Aorta (tissue), 5 donors: ENCODE measurements around the gene PTPRCAP. TPM values are rescaled to one million over a fixed set of nuclear protein-coding genes. Genes with fewer than 3 reads are reported as not detected.

Experiments used
- ATAC-seq: fragments of 200-7000 bp; cut with Tn5 transposase; one replicate; pipeline ENCODE4 v1.9.1; 2022; ENCODE audit warnings: moderate library complexity; ENCODE audit not compliant: low FRiP score
- DNase-seq, 2 donors: peaks; one replicate each; pipeline ENCODE4 v3.0.0-alpha.2; 2020
- H3K27ac ChIP-seq, 2 donors: one replicate each; pipeline ENCODE4 v1.5.1; 2013; ENCODE audit warnings: low read length in 2 of 2, mild to moderate bottlenecking in 2 of 2, moderate library complexity in 2 of 2, control low read depth in 1 of 2, inconsistent platforms in 1 of 2, low read depth in 1 of 2
- H3K27me3 ChIP-seq, 2 donors: one replicate each; pipeline ENCODE4 v1.6.1; 2013; ENCODE audit warnings: control low read depth in 1 of 2, low read length in 1 of 2, mild to moderate bottlenecking in 1 of 2, moderate library complexity in 1 of 2; ENCODE audit not compliant: insufficient read depth in 2 of 2, control insufficient read depth in 1 of 2
- H3K36me3 ChIP-seq, 2 donors: one replicate each; pipeline ENCODE4 v1.6.1; 2013; ENCODE audit warnings: control low read depth in 1 of 2, low read length in 1 of 2, mild to moderate bottlenecking in 1 of 2; ENCODE audit not compliant: insufficient read depth in 2 of 2, control insufficient read depth in 1 of 2
- H3K4me1 ChIP-seq, 2 donors: one replicate each; pipeline ENCODE4 v1.6.1; 2013; ENCODE audit warnings: low read length in 2 of 2, control low read depth in 1 of 2, mild to moderate bottlenecking in 1 of 2, moderate library complexity in 1 of 2; ENCODE audit not compliant: insufficient read depth in 2 of 2, control insufficient read depth in 1 of 2
- H3K4me3 ChIP-seq, 2 donors: one replicate each; pipeline ENCODE4 v1.5.1; 2013; ENCODE audit warnings: low read length in 2 of 2, control low read depth in 1 of 2, mild to moderate bottlenecking in 1 of 2
- H3K9me3 ChIP-seq: one replicate; pipeline ENCODE4 v1.6.1; 2013; ENCODE audit warnings: mild to moderate bottlenecking, low read length; ENCODE audit not compliant: control insufficient read depth
- WGBS, 2 donors: extraction: QIAGEN DNeasy Blood & Tissue Kit; methylation state at CpG; one replicate each; pipeline ENCODE4 v1.1.7; 2013; 5-methylcytosine and 5-hydroxymethylcytosine counted together
- intact Hi-C, 2 donors: fragments of 100-400 bp; cut with DNase I; formaldehyde crosslinking; loops; one replicate each; pipeline versions ENCODE4 v1.14.2 to v1.15.0; 2022
- polyA plus RNA-seq, 2 donors: library from polyadenylated mRNA; stranded (reverse); fragments of 200-250 nt; gene quantifications; one replicate each; pipeline ENCODE4 v1.2.3, GENCODE V29; 2013
- total RNA-seq, 2 donors: library from RNA; stranded (reverse); fragmentation: NEBNext Ultra II Directional; extraction: Animal tissue kit (Norgen Biotek cat#: 25700); gene quantifications; one replicate each; pipeline ENCODE4 v1.2.1, GENCODE V29; 2021
- donor health status: healthy with polysubstance abuse.
- donor health status: Bipolar disorder and iron deficiency.
- donor health status: DM: no; HTN: no; CAD: no.
- donor health status: DM: no; HTN: no; CAD: no.
- donor health status: DM: yes; HTN: yes; CAD: no.

Gene PTPRCAP
- total and polyA plus RNA-seq, 4 donors: 2.0 to 13.8 (median 3.8) TPM

DNA sequence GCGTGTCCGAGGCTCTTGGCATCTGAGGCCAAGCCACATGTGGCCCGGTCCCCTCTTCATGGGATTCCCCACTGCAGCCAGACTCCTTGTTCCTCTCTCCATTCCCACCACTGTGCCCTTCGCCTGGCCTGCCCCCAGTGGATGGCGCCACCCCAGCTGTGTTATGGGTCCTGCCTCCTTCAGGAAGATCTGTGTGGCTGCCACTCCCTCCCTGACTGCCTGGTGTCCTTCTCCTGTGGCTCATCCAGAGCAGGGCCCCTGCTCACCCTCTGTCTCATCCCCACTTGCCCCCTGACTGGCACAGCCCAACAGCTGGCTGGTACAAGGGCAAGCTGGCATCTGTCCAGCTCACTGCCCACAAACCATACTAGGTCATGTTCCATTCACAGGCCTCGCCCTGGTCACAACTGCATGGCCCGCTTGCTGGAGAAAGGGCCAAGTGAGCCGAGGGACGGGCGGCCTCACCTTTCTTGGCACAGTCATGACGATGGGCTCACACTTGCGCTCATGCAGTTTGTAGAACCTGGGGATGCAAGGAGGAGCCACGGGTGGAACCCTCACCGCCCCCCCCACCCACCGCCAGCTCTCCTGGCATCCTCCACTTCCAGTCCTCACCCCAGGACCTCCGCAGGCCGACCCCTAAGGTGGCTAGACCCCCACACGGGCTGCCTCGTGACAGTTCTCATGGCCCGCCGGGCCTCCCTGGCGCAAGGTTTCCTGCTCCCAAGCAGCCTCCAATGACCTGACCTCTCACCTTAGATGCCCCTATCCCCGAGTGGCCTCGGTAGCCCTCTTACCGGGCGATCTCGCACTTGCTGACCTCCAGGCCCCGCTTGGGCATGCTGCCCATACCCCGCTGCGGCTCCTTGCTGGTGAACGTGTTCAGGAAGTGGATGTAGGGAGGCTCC lies 2.1 kb upstream of the PTPRCAP start:
- 70 to 71% methylated on average over 31 of the region's 31 CpGs for WGBS, 2 donors
- Histone ChIP-seq H3K9me3 (no peaks in the 10 kb centered on the region), H3K27me3 (no peaks in the 10 kb centered on the region), H3K4me3 (no peak overlapping the region), H3K4me1 (no peaks in the 10 kb centered on the region), H3K27ac (no peak overlapping the region), H3K36me3 (peaks cover 0 to under 1% of the 10 kb centered on the region in 2 donors)
- intact Hi-C loops: no loop called here
- DNase-seq (peak in 1 of 2 donors; percentile 82), ATAC-seq (no peak)

DNA sequence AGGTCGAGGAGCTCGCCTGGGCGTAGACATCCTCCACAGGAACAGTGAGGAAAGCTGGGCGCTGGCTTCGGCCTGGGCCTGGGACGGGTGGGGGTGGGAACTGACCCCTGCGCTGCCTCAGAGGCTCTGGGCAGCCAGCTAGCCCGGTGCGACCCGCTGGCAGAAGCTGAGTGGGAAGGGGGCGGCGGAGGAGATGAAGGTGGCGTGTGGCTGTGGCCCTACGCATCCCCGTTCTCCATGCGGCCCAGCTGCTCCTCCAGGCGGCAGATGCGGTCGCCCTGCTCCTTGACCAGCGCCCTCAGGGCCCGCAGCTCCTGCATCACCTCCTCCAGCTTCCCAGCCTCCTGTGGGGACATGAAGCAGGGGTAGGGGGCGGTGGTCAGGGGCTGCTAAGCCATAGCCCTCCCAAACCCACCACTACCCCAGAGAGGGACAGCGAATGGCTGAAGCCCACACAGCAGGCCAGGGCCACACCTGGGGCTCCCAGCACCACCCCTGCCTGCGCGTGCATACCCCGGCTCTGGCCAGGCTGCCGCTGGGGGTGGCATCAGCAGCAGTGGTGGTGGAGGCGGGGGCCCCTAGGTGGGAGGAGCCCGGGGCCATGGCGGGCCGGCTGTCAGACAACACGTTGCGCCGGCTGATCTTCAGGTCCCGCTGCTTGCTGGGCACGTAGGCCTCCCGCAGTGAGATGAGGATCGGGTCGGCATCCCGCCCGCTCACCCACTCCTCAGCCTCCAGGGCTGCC lies 848 bp upstream of the PTPRCAP start:
- Histone ChIP-seq H3K27ac (no peak overlapping the region), H3K9me3 (no peaks in the 10 kb centered on the region), H3K27me3 (no peaks in the 10 kb centered on the region), H3K36me3 (peaks cover 0 to 2% of the 10 kb centered on the region in 2 donors), H3K4me1 (no peaks in the 10 kb centered on the region), H3K4me3 (no peak overlapping the region)
- intact Hi-C loops: no loop called here
- ATAC-seq: no peak
- peak in 1 of 2 donors; percentile 63 for DNase-seq
- 77 to 84% methylated on average over 34 to 41 of the region's 41 CpGs for WGBS, 2 donors

DNA sequence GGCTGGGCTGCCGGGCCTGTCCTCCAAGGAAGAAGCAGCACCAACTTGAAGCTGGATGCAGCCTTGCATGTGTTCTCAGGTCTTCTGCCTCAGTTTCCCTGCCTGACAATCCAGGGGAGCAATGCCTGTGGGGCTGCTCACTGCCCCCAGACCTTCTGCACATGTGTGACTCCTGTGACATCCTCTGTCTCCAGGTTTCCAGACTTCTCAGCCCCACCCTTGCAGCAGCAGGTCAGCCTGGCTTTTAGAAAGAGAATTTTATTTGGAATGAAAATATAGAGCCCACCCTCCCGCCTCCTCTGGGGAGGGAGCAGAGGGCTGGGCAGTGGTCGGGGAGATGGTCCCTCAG lies 301 bp upstream of the PTPRCAP start:
- Histone ChIP-seq H3K4me3 (no peak overlapping the region), H3K27ac (no peak overlapping the region), H3K36me3 (peaks cover 0 to 2% of the 10 kb centered on the region in 2 donors), H3K9me3 (no peaks in the 10 kb centered on the region), H3K27me3 (no peaks in the 10 kb centered on the region), H3K4me1 (no peaks in the 10 kb centered on the region)
- DNase-seq: no peak
- 57 to 66% methylated on average over 3 of the region's 3 CpGs for WGBS, 2 donors
- intact Hi-C loops: no loop called here
- ATAC-seq: no peak

DNA sequence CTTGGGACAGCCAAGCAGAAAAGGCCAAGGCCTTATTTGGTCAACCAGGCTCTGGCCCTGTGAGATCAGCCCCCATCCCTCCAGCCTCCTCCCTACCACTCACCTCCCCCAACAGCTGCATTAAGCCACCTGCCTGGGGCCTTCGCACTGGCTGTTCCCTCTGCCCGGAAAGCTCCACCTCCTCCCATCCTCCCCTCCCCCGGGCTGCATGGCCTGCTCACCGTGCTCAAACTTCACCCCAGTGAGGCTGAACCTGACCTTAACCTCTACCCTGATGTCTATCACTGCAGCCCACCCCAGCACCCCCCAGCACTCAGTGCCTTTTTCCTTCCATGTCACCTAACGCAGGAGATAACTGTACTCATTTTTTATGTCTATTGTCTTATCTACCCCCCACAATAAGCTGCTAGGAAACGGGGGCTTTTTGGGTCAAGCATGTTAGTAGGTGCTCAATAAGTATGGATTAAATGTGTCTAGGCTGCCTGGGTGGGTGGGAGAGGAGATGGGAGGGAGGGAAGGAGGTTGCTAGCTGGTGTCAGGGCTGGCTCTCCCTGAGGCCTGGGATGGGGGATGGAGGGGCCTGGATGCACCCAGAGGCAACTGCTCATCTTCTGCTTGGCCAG lies 912 bp downstream of the PTPRCAP start:
- intact Hi-C loops: no loop called here
- H3K9me3 ChIP-seq: no peaks in the 10 kb centered on the region
- H3K27ac ChIP-seq: no peak overlapping the region
- peaks cover 0 to 2% of the 10 kb centered on the region in 2 donors for H3K36me3 ChIP-seq
- 50 to 51% methylated on average over 6 of the region's 6 CpGs for WGBS, 2 donors
- ATAC-seq (no peak), DNase-seq (no peak)
- no peaks in the 10 kb centered on the region for H3K27me3 ChIP-seq
- no peaks in the 10 kb centered on the region for H3K4me1 ChIP-seq
- no peak overlapping the region for H3K4me3 ChIP-seq

DNA sequence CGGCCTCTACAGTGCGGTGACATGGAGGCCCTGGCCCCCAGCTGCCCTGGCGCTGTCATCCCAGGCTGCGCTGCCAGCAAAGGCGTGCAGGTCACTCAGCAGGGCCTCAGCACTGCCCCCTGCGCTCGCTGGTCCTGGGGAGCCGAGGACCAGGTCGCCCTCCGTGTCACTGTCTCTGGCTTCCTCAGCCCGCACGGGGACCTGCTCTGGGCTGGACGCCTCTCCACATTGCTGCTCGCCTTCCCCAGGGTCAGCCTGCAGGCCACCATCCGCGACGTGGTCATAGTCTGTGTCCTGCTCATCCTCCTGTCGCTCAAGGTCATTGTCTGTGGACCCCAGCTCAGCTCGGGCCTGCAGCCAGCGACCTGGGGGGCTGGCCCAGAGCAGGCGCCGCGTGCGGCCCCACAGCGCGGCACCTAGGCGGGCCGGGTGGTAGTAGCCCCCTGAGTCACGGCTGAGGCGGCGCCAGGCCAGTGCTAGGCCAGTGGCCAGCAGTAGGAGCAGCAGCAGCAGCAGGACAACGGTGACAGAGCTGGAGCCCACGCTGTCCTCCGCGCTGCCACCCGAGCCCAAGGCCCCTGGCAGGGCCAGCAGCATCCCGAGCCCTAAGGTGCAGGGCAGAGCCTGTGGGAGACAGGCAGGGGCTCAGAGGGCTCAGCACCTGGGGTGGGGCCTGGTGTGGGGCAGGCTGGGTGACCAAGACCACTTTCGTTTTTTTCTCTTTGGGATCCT lies 1.6 kb downstream of the PTPRCAP start:
- no peaks in the 10 kb centered on the region for H3K9me3 ChIP-seq
- ATAC-seq: no peak
- intact Hi-C loops: no loop called here
- H3K27me3 ChIP-seq: no peaks in the 10 kb centered on the region
- DNase-seq: no peak
- no peak overlapping the region for H3K4me3 ChIP-seq
- no peak overlapping the region for H3K27ac ChIP-seq
- no peaks in the 10 kb centered on the region for H3K4me1 ChIP-seq
- H3K36me3 ChIP-seq: peaks cover 0 to 2% of the 10 kb centered on the region in 2 donors
- WGBS, 2 donors: 84 to 87% methylated on average over 38 of the region's 38 CpGs

DNA sequence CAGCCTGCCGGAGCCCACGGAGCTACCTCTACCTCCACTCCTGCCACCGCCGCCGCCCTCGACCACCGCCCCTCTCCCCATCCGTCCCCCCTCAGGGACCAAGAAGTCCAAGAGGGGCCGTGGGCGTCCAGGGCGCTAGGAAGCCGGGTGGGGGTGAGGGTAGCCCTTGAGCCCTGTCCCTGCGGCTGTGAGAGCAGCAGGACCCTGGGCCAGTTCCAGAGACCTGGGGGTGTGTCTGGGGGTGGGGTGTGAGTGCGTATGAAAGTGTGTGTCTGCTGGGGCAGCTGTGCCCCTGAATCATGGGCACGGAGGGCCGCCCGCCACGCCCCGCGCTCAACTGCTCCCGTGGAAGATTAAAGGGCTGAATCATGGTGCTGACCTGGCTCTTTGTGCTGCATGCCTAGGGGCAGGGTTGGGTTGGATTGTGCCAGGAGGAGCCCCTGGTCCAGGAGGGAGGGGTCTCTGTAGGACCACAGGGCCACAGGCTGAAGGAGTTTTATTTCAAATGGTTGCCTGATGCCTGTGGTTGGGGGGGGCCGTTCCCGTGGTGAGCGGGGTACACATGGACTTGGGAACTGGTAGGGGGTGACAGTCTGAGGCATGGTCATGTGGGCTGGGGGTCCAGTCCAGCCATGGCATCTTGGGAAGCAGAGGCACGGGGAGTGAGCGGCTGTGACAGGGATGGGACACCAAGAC lies 2.3 kb downstream of the PTPRCAP start:
- no peak for DNase-seq
- ATAC-seq: no peak
- 85% methylated on average over 25 to 26 of the region's 26 CpGs for WGBS, 2 donors
- peaks cover 0 to 2% of the 10 kb centered on the region in 2 donors for H3K36me3 ChIP-seq
- no peaks in the 10 kb centered on the region for H3K9me3 ChIP-seq
- intact Hi-C loops: no loop called here
- no peaks in the 10 kb centered on the region for H3K4me1 ChIP-seq
- H3K4me3 ChIP-seq: no peak overlapping the region
- H3K27me3 ChIP-seq: no peaks in the 10 kb centered on the region
- H3K27ac ChIP-seq: no peak overlapping the region

DNA sequence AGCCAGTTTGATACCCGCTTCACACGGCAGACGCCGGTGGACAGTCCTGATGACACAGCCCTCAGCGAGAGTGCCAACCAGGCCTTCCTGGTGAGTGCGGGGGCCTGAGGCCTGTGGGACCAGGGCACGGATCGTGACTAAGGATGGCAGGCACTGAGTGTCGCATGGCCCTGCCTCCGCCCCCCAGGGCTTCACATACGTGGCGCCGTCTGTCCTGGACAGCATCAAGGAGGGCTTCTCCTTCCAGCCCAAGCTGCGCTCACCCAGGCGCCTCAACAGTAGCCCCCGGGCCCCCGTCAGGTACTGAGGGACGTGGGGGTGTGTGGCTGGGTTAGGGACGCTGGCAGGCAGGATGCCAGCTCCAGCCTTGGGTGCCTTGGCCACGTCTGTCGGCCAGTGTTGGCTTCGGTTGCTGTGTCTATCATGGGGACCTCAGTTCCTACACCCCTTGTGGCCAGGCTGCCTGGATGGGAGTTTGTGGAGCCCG lies 3.0 kb downstream of the PTPRCAP start:
- Histone ChIP-seq H3K27me3 (no peaks in the 10 kb centered on the region), H3K4me3 (no peak overlapping the region), H3K4me1 (no peaks in the 10 kb centered on the region), H3K36me3 (peaks cover 0 to 2% of the 10 kb centered on the region in 2 donors), H3K9me3 (no peaks in the 10 kb centered on the region), H3K27ac (no peak overlapping the region)
- WGBS, 2 donors: 76 to 77% methylated on average over 23 of the region's 23 CpGs
- ATAC-seq (no peak), DNase-seq (no peak)
- intact Hi-C loops: no loop called here
